ENCODE data around the gene DEGS2. TPM values are rescaled to one million over a fixed set of nuclear protein-coding genes. Genes with fewer than 3 reads are reported as not detected.

DEGS2 gene
- total and polyA plus RNA-seq, 10 donors = 0.33 to 3.2 (median 1.3) TPM

- H3K9me3 ChIP-seq = no peaks in the 10 kb centered on the region
- H3K27me3 ChIP-seq (replicated peaks in 1 of 7) = no peaks in the 10 kb centered on the region
- TF ChIP-seq POLR2A (IDR thresholded peaks at IDR 0.05) = no peak
- no peak for TF ChIP-seq CTCF (IDR thresholded peaks at IDR 0.05 in 8 of 11, conservative IDR thresholded peaks at IDR 0.05 in 3 of 11)
- peak in 1 of 3 donors; percentile 46 for TF ChIP-seq POLR2AphosphoS5 (IDR thresholded peaks at IDR 0.05)
- no peak for DNase-seq
- no peak overlapping the region for H3K27ac ChIP-seq
- intact Hi-C loops (cut with DNase I; ENCODE audit: low total_unique reads) = no loop called here
- H3K36me3 ChIP-seq = peaks cover 0 to 100% (median 97%) of the 10 kb centered on the region in 6 donors
- H3K4me1 ChIP-seq = peaks cover 0 to 4% (median 0%) of the 10 kb centered on the region in 6 donors
- WGBS, 5 donors = 89 to 95% (median 94%) methylated on average over 8 of the region's 8 CpGs
- H3K4me3 ChIP-seq = no peak overlapping the region
These were observed 24.9 kb downstream of the DEGS2 start for GRCh38 chr14:100134586-100134985.

DNA sequence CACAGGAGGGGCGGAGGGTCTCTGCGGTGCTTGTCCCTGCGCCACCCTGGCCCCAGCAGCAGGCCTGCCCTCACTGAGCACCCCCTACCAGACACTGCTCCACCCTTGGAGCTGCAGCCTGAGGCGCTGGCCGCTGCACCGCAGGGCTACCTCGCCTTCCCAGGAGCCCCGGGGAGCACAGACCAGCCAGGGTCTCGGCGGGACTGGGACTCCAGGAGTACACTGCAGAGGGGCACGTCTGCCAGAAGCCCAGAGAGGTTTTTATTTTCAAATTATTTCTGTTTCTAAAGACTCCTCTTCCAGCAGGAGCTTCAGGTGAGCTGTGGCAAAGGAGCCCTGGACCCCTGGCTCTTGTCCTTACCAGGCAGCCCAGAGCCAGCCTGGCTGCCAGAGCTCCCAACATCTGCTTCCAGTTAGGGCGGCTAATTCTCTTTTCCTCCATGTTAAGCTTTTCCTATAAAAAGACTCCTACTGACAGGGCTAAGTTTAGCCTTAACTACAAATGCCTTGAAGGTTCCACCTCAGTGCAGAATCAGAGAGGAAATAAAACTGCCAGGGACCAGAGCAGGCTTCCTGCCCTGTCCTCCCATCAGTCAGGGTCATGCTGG, 26.4 kb downstream of the DEGS2 start:
- no peak overlapping the region for H3K4me3 ChIP-seq
- no peak overlapping the region for H3K27ac ChIP-seq
- intact Hi-C loops (cut with DNase I; ENCODE audit: low total_unique reads) = no loop called here
- peaks cover 0 to 100% (median 99%) of the 10 kb centered on the region in 6 donors for H3K36me3 ChIP-seq
- no peaks in the 10 kb centered on the region for H3K4me1 ChIP-seq
- no peak for DNase-seq
- WGBS, 5 donors = 92 to 96% (median 93%) methylated on average over 11 to 12 of the region's 12 CpGs
- TF ChIP-seq POLR2AphosphoS5 (IDR thresholded peaks at IDR 0.05) (peak in 1 of 3 donors; percentile 32), POLR2A (IDR thresholded peaks at IDR 0.05) (no peak)
- H3K9me3 ChIP-seq = no peaks in the 10 kb centered on the region
- H3K27me3 ChIP-seq (replicated peaks in 1 of 7) = no peaks in the 10 kb centered on the region

DNA sequence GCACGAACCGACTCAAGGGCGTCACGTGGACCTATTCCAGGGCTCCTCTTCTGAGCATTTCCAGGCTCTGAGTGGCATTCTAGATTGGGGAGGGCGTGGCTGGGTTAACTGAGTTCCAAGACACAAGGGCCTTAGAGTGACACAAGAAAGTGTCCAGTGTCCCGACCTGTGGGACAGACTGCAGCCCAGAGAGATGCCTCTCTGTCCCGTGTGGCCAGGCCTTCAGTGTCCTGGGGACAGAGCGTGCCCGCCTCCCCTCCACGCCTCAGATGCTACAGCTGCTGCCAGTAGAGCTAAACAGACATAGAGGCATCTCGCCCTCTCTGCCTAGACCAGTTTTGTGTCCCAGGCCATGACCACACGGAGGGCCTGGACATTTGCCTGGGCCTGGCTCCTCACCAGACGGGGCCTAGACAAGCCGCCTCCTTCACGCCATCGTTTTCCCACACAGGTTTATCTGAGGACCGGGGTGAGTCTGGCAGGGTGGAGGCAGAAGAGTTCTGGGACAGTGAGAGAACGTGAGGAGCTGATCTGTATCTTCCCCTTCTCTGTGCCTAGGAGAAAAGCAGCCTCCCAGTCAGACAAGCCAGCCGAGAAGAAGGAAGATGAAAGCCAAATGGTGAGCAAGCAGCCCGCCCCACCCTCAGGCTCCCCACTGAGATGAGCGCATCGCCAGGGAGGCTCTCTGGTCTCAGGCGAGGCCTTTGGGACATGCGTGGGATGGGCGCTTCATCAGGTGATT, 27.1 kb downstream of the DEGS2 start:
- WGBS, 5 donors = 86 to 94% (median 90%) methylated on average over 23 to 25 of the region's 25 CpGs

GRCh38 chr14:100131181-100131580, 28.3 kb downstream of the DEGS2 start:
- Histone ChIP-seq H3K27ac (no peak overlapping the region), H3K9me3 (no peaks in the 10 kb centered on the region), H3K27me3 (replicated peaks in 1 of 7) (no peaks in the 10 kb centered on the region), H3K4me3 (no peak overlapping the region), H3K36me3 (peaks cover 0 to 100% (median 100%) of the 10 kb centered on the region in 6 donors), H3K4me1 (no peaks in the 10 kb centered on the region)
- WGBS, 5 donors = 82 to 95% (median 87%) methylated on average over 6 of the region's 6 CpGs
- DNase-seq = no peak
- no peak for TF ChIP-seq CTCF (IDR thresholded peaks at IDR 0.05 in 8 of 11, conservative IDR thresholded peaks at IDR 0.05 in 3 of 11)
- no peak for TF ChIP-seq POLR2AphosphoS5 (IDR thresholded peaks at IDR 0.05)
- no peak for TF ChIP-seq POLR2A (IDR thresholded peaks at IDR 0.05)
- intact Hi-C loops (cut with DNase I; ENCODE audit: low total_unique reads) = no loop called here

More for the DNA sequence above, 27.1 kb downstream of the DEGS2 start:
- no peak for DNase-seq
- H3K9me3 ChIP-seq = no peaks in the 10 kb centered on the region
- peaks cover 0 to 100% (median 99%) of the 10 kb centered on the region in 6 donors for H3K36me3 ChIP-seq
- no peaks in the 10 kb centered on the region for H3K27me3 ChIP-seq (replicated peaks in 1 of 7)
- intact Hi-C loops (cut with DNase I; ENCODE audit: low total_unique reads) = no loop called here
- no peaks in the 10 kb centered on the region for H3K4me1 ChIP-seq
- H3K4me3 ChIP-seq = no peak overlapping the region
- peak in 1 of 3 donors; percentile 17 for TF ChIP-seq POLR2AphosphoS5 (IDR thresholded peaks at IDR 0.05)
- no peak for TF ChIP-seq CTCF (IDR thresholded peaks at IDR 0.05 in 8 of 11, conservative IDR thresholded peaks at IDR 0.05 in 3 of 11)
- H3K27ac ChIP-seq = no peak overlapping the region

All from spleen (tissue), 11 donors.